HEK293T (cell line): ENCODE data around the gene MYBPH.

Experiments
- CTCF ChIA-PET: fragments of 350-600 bp; formaldehyde crosslinking; extraction: SDS; loops from one replicate; lab custom pipeline; 2021; ENCODE audit warnings: antibody characterized with exemption, inconsistent platforms; lab: Yijun Ruan, JAX
- POLR2A ChIA-PET: fragments of 350-600 bp; formaldehyde crosslinking; extraction: SDS; loops from one replicate; lab custom pipeline; 2020; ENCODE audit warnings: antibody characterized with exemption, inconsistent platforms; lab: Yijun Ruan, JAX
- DNase-seq: peaks from one replicate; pipeline ENCODE4 v3.0.0; 2012; ENCODE audit warnings: mixed read lengths; ENCODE audit errors: extremely low spot score
- ARNT ChIP-seq: fragments of 450-650 bp; IDR thresholded peaks from 2 replicates; pipeline ENCODE4 v1.6.1; 2017; ENCODE audit warnings: mild to moderate bottlenecking
- BHLHE40 ChIP-seq: fragments of 450-650 bp; IDR thresholded peaks from 2 replicates; pipeline ENCODE4 v1.6.1; 2016; ENCODE audit warnings: mild to moderate bottlenecking, moderate library complexity, borderline replicate concordance
- CTBP1 ChIP-seq: fragments of 450-650 bp; IDR thresholded peaks from 2 replicates; pipeline ENCODE4 v1.6.1; 2016; ENCODE audit warnings: borderline replicate concordance
- ELF4 ChIP-seq: fragments of 450-650 bp; IDR thresholded peaks from 2 replicates; pipeline ENCODE4 v1.6.1; 2017; ENCODE audit warnings: antibody characterized with exemption
- FOXA1 ChIP-seq: fragments of 450-650 bp; IDR thresholded peaks from 2 replicates; pipeline ENCODE4 v1.6.1; 2016; ENCODE audit warnings: mild to moderate bottlenecking
- FOXK2 ChIP-seq: fragments of 450-650 bp; IDR thresholded peaks from 2 replicates; pipeline ENCODE4 v1.6.1; 2016; ENCODE audit warnings: mild to moderate bottlenecking
- FOXM1 ChIP-seq: fragments of 450-650 bp; IDR thresholded peaks from 2 replicates; pipeline ENCODE4 v1.6.1; 2017; ENCODE audit warnings: mild to moderate bottlenecking, borderline replicate concordance
- HDGF ChIP-seq: fragments of 450-650 bp; IDR thresholded peaks from 2 replicates; pipeline ENCODE4 v1.6.1; 2017; ENCODE audit warnings: antibody characterized with exemption, borderline replicate concordance
- L3MBTL2 ChIP-seq: fragments of 450-650 bp; conservative IDR thresholded peaks from 2 replicates; pipeline ENCODE4 v1.6.1; 2016; ENCODE audit warnings: mild to moderate bottlenecking
- LEF1 ChIP-seq: fragments of 450-650 bp; IDR thresholded peaks from 2 replicates; pipeline ENCODE4 v1.6.1; 2017; ENCODE audit warnings: mild to moderate bottlenecking, borderline replicate concordance
- NFRKB ChIP-seq: fragments of 450-650 bp; IDR thresholded peaks from 2 replicates; pipeline ENCODE4 v1.6.1; 2016; ENCODE audit warnings: mild to moderate bottlenecking, moderate library complexity
- PKNOX1 ChIP-seq: fragments of 450-650 bp; IDR thresholded peaks from 2 replicates; pipeline ENCODE4 v1.6.1; 2016
- SP1 ChIP-seq: fragments of 450-650 bp; IDR thresholded peaks from 2 replicates; pipeline ENCODE4 v1.6.1; 2017
- SUZ12 ChIP-seq: fragments of 450-650 bp; IDR thresholded peaks from 2 replicates; pipeline ENCODE4 v1.6.1; 2016; ENCODE audit warnings: mild to moderate bottlenecking
- TARDBP ChIP-seq: fragments of 450-650 bp; IDR thresholded peaks from 2 replicates; pipeline ENCODE4 v1.6.1; 2016
- ZNF384 ChIP-seq: fragments of 450-650 bp; IDR thresholded peaks from 2 replicates; pipeline ENCODE4 v1.6.1; 2016

The MYBPH gene

GRCh38 chr1:203182387-203182953 is 6.8 kb upstream of the MYBPH start:
- CTCF ChIA-PET: no interaction called here
- no peak for DNase-seq
- TF ChIP-seq L3MBTL2 (no peak), HDGF (no peak), FOXK2 (no peak), SP1 (no peak), LEF1 (no peak), TARDBP (no peak), FOXM1 (no peak), FOXA1 (no peak), ARNT (no peak), ELF4 (no peak), ZNF384 (no peak), BHLHE40 (no peak)
- POLR2A ChIA-PET: no interaction called here

- ChIA-PET POLR2A (no interaction called here), CTCF (interaction anchor here (1.3 kb wide), 1 partner anchor 10 kb away, joined by 4 read pairs; no protein-coding TSS in a partner anchor)
- DNase-seq: no peak
- TF ChIP-seq L3MBTL2: no peak
- TF ChIP-seq LEF1: no peak
- TF ChIP-seq ZNF384: no peak
- TF ChIP-seq ARNT: no peak
- no peak for TF ChIP-seq FOXA1
- no peak for TF ChIP-seq ELF4
- no peak for TF ChIP-seq FOXM1
- TF ChIP-seq SUZ12: no peak
- TF ChIP-seq TARDBP: no peak
- TF ChIP-seq NFRKB: no peak
- no peak for TF ChIP-seq CTBP1
- TF ChIP-seq FOXK2: no peak
- TF ChIP-seq BHLHE40: no peak
- no peak for TF ChIP-seq SP1
Measured at GRCh38 chr1:203181586-203182386, 6.2 kb upstream of the MYBPH start.

- ChIA-PET CTCF (interaction anchor here (1.3 kb wide), 1 partner anchor 9 kb away, joined by 4 read pairs; no protein-coding TSS in a partner anchor), POLR2A (no interaction called here)
- TF ChIP-seq FOXM1: no peak
- no peak for TF ChIP-seq ARNT
- TF ChIP-seq SUZ12: no peak
- no peak for TF ChIP-seq ZNF384
- no peak for TF ChIP-seq FOXK2
- no peak for TF ChIP-seq ELF4
- TF ChIP-seq CTBP1: no peak
- no peak for TF ChIP-seq L3MBTL2
- DNase-seq: no peak
Measured at GRCh38 chr1:203180611-203181330, 5.1 kb upstream of the MYBPH start.

- no peak for DNase-seq
- TF ChIP-seq CTBP1 (no peak), BHLHE40 (no peak)
- POLR2A ChIA-PET: no interaction called here
- CTCF ChIA-PET: no interaction called here
Measured at GRCh38 chr1:203179667-203180005, 4.0 kb upstream of the MYBPH start.

- no peak for TF ChIP-seq NFRKB
- no peak for TF ChIP-seq FOXM1
- no peak for TF ChIP-seq L3MBTL2
- no peak for TF ChIP-seq ARNT
- no peak for TF ChIP-seq FOXA1
- no peak for TF ChIP-seq FOXK2
- no peak for TF ChIP-seq SUZ12
- ChIA-PET CTCF (no interaction called here), POLR2A (no interaction called here)
- DNase-seq: no peak
Measured at GRCh38 chr1:203178821-203179666, 3.4 kb upstream of the MYBPH start.

GRCh38 chr1:203178083-203178482 is 2.5 kb upstream of the MYBPH start:
- POLR2A ChIA-PET: no interaction called here
- CTCF ChIA-PET: no interaction called here
- TF ChIP-seq L3MBTL2 (no peak), LEF1 (no peak), PKNOX1 (no peak), ELF4 (no peak), ZNF384 (no peak), FOXA1 (no peak), CTBP1 (no peak), SP1 (no peak), FOXM1 (no peak), HDGF (no peak), TARDBP (no peak), BHLHE40 (no peak)
- no peak for DNase-seq

- CTCF ChIA-PET: no interaction called here
Measured at GRCh38 chr1:203177470-203178039, 1.9 kb upstream of the MYBPH start.

More at GRCh38 chr1:203177470-203178039, 1.9 kb upstream of the MYBPH start:
- no peak for DNase-seq
- POLR2A ChIA-PET: no interaction called here
- TF ChIP-seq ARNT (no peak), PKNOX1 (no peak), HDGF (no peak), CTBP1 (no peak), L3MBTL2 (no peak)
